Heart left ventricle (tissue), 16 donors: ENCODE results near the gene TMEM170A. TPM values are rescaled to one million over a fixed set of nuclear protein-coding genes. Genes with fewer than 3 reads are reported as not detected.

ENCODE experiments used
- ATAC-seq, 4 donors: fragments of 200-7000 bp; cut with Tn5 transposase; one replicate each; pipeline ENCODE4 v1.9.1; 2020 to 2022; ENCODE audit warnings: moderate library complexity in 4 of 4, mild to moderate bottlenecking in 3 of 4, moderate number of reproducible peaks in 1 of 4
- DNase-seq, 5 donors: peaks; one replicate each; pipeline ENCODE4 v3.0.0-alpha.2; 2020
- H3K27ac ChIP-seq, 12 donors: fragments of 200-600 bp; sonication (generic) in 4 of 12; one replicate each; pipeline versions ENCODE4 v1.5.0 to v1.8.0; 2016 to 2022; ENCODE audit warnings: mild to moderate bottlenecking in 2 of 12
- H3K27me3 ChIP-seq, 9 donors: fragments of 200-600 bp; sonication (generic) in 2 of 9; one replicate each; pipeline versions ENCODE4 v1.5.1 to v1.8.0; 2016 to 2022; ENCODE audit warnings: mild to moderate bottlenecking in 3 of 9
- H3K36me3 ChIP-seq, 9 donors: fragments of 200-600 bp; sonication (generic) in 2 of 9; one replicate each; pipeline versions ENCODE4 v1.5.0 to v1.8.0; 2018 to 2022; ENCODE audit warnings: mild to moderate bottlenecking in 2 of 9
- H3K4me1 ChIP-seq, 12 donors: fragments of 200-600 bp; sonication (generic) in 4 of 12; one replicate each; pipeline versions ENCODE4 v1.5.0 to v1.8.0; 2016 to 2022; ENCODE audit warnings: mild to moderate bottlenecking in 3 of 12
- H3K4me3 ChIP-seq, 12 donors: fragments of 200-600 bp; sonication (generic) in 4 of 12; one replicate each; pipeline versions ENCODE4 v1.5.0 to v1.8.0; 2017 to 2022; ENCODE audit warnings: mild to moderate bottlenecking in 9 of 12, moderate library complexity in 4 of 12
- H3K9me3 ChIP-seq, 12 donors: fragments of 200-600 bp; sonication (generic) in 4 of 12; one replicate each; pipeline versions ENCODE4 v1.5.0 to v1.8.0; 2016 to 2022; ENCODE audit warnings: mild to moderate bottlenecking in 1 of 12
- POLR2A ChIP-seq, 2 donors: fragments of 450-650 bp; IDR thresholded peaks; one replicate each; pipeline ENCODE4 v1.6.1; 2017; ENCODE audit warnings: antibody characterized with exemption in 2 of 2, mild to moderate bottlenecking in 2 of 2, moderate library complexity in 2 of 2
- WGBS, 4 donors: extraction: QIAGEN DNeasy Blood & Tissue Kit in 2 of 4; methylation state at CpG; one replicate each; pipeline versions ENCODE4 v1.1.5 to v1.1.7; 2013 to 2018; 5-methylcytosine and 5-hydroxymethylcytosine counted together
- intact Hi-C, 10 donors: fragments of 100-400 bp; cut with DNase I; formaldehyde crosslinking; loops; one replicate each; pipeline versions ENCODE4 v1.11.1 to v1.14.2; 2022
- polyA plus RNA-seq, 2 donors: library from polyadenylated mRNA; stranded (reverse); fragments of 200-250 nt; gene quantifications; one replicate each; pipeline ENCODE4 v1.2.3, GENCODE V29; 2013
- total RNA-seq, 9 donors: library from RNA; depleted of rRNA in 2 of 9; stranded (reverse); fragments of >200 nt in 2 of 9; fragmentation: NEBNext Ultra II Directional in 3 of 9; extraction: Animal tissue kit (Norgen Biotek cat#: 25700) in 3 of 9; gene quantifications; one replicate each; pipeline versions ENCODE4 v1.1.0 to v1.2.4, GENCODE V29; 2016 to 2023
- TF ChIP-seq, protein P1 (sequence below), 12 donors: fragments of 200-600 bp; sonication (generic) in 4 of 12; IDR thresholded peaks; one replicate each; pipeline versions ENCODE4 v1.5.0 to v1.8.0; 2018 to 2022; ENCODE audit warnings: antibody characterized with exemption in 12 of 12, mild to moderate bottlenecking in 5 of 12
- donor health status: ischemic (EF 13 %, LVEDD 7.1; RV severe dilation, severe dysfunction).
- donor health status: healthy with polysubstance abuse.
- donor health status: DM: no; HTN: yes; CAD: no.
- donor health status: DM: no; HTN: no; CAD: no.
- donor health status: ischemic (EF 25% LVEDD 6.9; RV normal size, moderate dysfunction).
- donor health status: ischemic (EF 25% LVEDD 5.7; RV mildly dilated, moderate dysfunction).
- donor health status: healthy.
- donor health status: DM: yes; HTN: yes; CAD: no.
- donor health status: ischemic (EF 35%, LVEDD 5.7; RV mildly dilated, moderate dysfunction).
- donor health status: nonischemic (EF 11% LVEDD 7.7; RV severe dilation, severe dysfunction).
- donor health status: DM: yes; HTN: yes; CAD: no.
- donor health status: PGD.
- donor health status: ischemic (EF 29% LVEDD 5.4; RV normal size, mild dysfunction).
- donor health status: nonischemic (EF 23%, LVEDD 6.1; RV moderate dilation, normal function).

TMEM170A gene
- total and polyA plus RNA-seq, 11 donors: 4.3 to 14.6 (median 9.2) TPM

DNA sequence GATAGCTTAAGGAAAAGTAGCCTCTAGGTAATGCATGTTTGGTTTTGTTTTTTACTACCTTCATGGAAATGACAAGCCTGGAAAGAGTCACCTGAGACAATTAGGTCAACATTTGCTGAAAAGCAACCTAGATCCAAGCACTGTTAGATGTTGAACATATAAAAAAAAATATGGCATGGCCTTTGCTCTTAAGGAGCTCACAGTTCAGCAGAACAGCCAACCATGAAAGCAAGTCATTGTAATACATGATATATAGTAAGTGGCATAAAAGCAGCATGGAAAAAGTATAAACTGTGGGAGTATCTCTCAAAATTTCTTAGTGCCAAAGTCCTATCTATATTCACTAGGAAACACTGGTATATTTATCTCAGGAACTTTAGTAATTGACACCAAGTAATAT is 62.8 kb downstream of the TMEM170A start:
- intact Hi-C loops: loop anchor here (1.0 to 10.0 kb wide), 7 partner anchors 169 to 363 kb away; no protein-coding TSS in a partner anchor
- DNase-seq: no peak
- Histone ChIP-seq H3K4me1 (peaks cover 0 to 31% (median 20%) of the 10 kb centered on the region in 12 donors), H3K27me3 (no peaks in the 10 kb centered on the region), H3K27ac (peak overlapping the region; percentile 1 to 83 (median 66)), H3K36me3 (peaks cover 0 to 23% (median 14%) of the 10 kb centered on the region in 9 donors), H3K9me3 (no peaks in the 10 kb centered on the region), H3K4me3 (no peak overlapping the region)
- TF ChIP-seq, protein P1, sequence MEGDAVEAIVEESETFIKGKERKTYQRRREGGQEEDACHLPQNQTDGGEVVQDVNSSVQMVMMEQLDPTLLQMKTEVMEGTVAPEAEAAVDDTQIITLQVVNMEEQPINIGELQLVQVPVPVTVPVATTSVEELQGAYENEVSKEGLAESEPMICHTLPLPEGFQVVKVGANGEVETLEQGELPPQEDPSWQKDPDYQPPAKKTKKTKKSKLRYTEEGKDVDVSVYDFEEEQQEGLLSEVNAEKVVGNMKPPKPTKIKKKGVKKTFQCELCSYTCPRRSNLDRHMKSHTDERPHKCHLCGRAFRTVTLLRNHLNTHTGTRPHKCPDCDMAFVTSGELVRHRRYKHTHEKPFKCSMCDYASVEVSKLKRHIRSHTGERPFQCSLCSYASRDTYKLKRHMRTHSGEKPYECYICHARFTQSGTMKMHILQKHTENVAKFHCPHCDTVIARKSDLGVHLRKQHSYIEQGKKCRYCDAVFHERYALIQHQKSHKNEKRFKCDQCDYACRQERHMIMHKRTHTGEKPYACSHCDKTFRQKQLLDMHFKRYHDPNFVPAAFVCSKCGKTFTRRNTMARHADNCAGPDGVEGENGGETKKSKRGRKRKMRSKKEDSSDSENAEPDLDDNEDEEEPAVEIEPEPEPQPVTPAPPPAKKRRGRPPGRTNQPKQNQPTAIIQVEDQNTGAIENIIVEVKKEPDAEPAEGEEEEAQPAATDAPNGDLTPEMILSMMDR (IDR thresholded peaks at IDR 0.05): no peak
- TF ChIP-seq POLR2A (IDR thresholded peaks at IDR 0.05): no peak
- ATAC-seq: peak in 1 of 4 donors; percentile 6

DNA sequence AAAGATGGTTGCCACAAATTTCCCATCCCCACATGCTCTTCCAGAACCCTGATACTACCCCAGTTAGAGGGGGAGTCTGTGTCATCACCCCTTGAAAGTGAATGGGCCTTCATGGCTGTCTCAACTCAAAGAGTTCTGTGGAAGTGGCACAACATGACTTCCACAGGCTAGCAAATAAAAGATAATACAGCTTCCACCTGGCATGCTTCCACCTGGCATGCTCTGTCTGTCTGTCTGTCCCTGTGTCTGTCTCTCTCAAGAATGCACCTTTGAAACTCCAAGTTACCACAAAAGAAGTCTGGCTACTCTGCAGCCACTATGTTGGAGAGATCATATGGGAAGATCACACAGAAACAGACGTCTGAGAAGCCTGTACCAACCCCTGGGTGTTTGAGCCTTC is 66.2 kb downstream of the TMEM170A start:
- H3K4me3 ChIP-seq: no peak overlapping the region
- H3K27me3 ChIP-seq: no peaks in the 10 kb centered on the region
- TF ChIP-seq, protein P1 (IDR thresholded peaks at IDR 0.05): no peak
- TF ChIP-seq POLR2A (IDR thresholded peaks at IDR 0.05): no peak
- DNase-seq (no peak), ATAC-seq (peak in 1 of 4 donors; percentile 11)
- H3K4me1 ChIP-seq: peaks cover 0 to 29% (median 19%) of the 10 kb centered on the region in 12 donors
- no peak overlapping the region for H3K27ac ChIP-seq
- no peaks in the 10 kb centered on the region for H3K9me3 ChIP-seq
- intact Hi-C loops: no loop called here
- 50 to 73% (median 54%) methylated on average over 1 of the region's 1 CpG for WGBS, 4 donors
- H3K36me3 ChIP-seq: peaks cover 0 to 20% (median 15%) of the 10 kb centered on the region in 9 donors

DNA sequence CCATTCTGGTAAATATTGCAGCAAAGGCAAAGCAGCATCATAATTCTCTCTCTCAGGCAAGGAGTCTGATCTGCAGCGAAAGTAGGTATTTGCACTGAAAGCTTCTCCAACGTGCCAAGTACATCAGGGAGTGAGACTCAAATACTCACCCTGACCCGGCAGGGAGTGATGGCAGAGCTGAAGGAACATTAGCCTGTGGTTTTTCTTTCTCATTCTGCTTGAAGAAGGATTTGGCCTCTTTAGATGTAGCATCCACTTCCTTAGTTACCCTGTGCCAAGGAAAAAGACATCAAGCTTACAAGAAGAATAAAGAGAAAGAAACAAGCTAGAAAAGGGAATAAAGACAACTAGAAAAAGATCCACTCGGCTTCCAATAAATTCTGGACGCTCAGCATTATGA is 69.5 kb downstream of the TMEM170A start:
- Histone ChIP-seq H3K27ac (no peak overlapping the region), H3K4me3 (no peak overlapping the region), H3K27me3 (no peaks in the 10 kb centered on the region), H3K36me3 (peaks cover 0 to 54% (median 43%) of the 10 kb centered on the region in 9 donors), H3K4me1 (peaks cover 0 to 27% (median 8%) of the 10 kb centered on the region in 12 donors), H3K9me3 (no peaks in the 10 kb centered on the region)
- DNase-seq (no peak), ATAC-seq (no peak)
- TF ChIP-seq, protein P1 (IDR thresholded peaks at IDR 0.05): no peak
- no peak for TF ChIP-seq POLR2A (IDR thresholded peaks at IDR 0.05)
- intact Hi-C loops: no loop called here
- 86 to 94% (median 91%) methylated on average over 5 of the region's 5 CpGs for WGBS, 4 donors

Other genes starting within 250 kb of the TMEM170A start
- gene CTRB1, start 245.7 kb downstream of the TMEM170A start, total RNA-seq: 1 to 10 TPM in 5 of 9 donors, not detected in 4; 2.0 to 3.7 (median 3.0) TPM
- gene CTRB1, start 245.7 kb downstream of the TMEM170A start, polyA plus RNA-seq: under 1 TPM in 1 of 2 donors, not detected in 1; 0.64 TPM
- gene BCAR1, start 213.1 kb downstream of the TMEM170A start, total RNA-seq: 100 to 1,000 TPM in 1 of 9 donors, 10 to 100 TPM in 8; 51.4 to 129 (median 72.0) TPM
- 10 to 100 TPM; 54.2 to 89.2 TPM for gene BCAR1, start 213.1 kb downstream of the TMEM170A start, polyA plus RNA-seq
- gene CFDP1, start 31.2 kb downstream of the TMEM170A start, total RNA-seq: 10 to 100 TPM; 17.7 to 31.2 (median 24.9) TPM
- 10 to 100 TPM; 36.3 to 60.6 TPM for gene CFDP1, start 31.2 kb downstream of the TMEM170A start, polyA plus RNA-seq
- gene CHST6, start 30.8 kb upstream of the TMEM170A start, total RNA-seq: 1 to 10 TPM in 3 of 9 donors, under 1 TPM in 6; 0.32 to 1.8 (median 0.88) TPM
- gene CHST6, start 30.8 kb upstream of the TMEM170A start, polyA plus RNA-seq: 1 to 10 TPM in 1 of 2 donors, under 1 TPM in 1; 0.46 to 1.1 TPM
- gene CHST5, start 71.4 kb upstream of the TMEM170A start, total RNA-seq: under 1 TPM in 6 of 9 donors, not detected in 3; 0.15 to 0.96 (median 0.44) TPM
- under 1 TPM; 0.18 to 0.61 TPM for gene CHST5, start 71.4 kb upstream of the TMEM170A start, polyA plus RNA-seq
- gene TMEM231, start 91.6 kb upstream of the TMEM170A start, total RNA-seq: 1 to 10 TPM; 4.4 to 9.1 (median 7.1) TPM
- gene TMEM231, start 91.6 kb upstream of the TMEM170A start, polyA plus RNA-seq: 1 to 10 TPM; 1.7 to 8.0 TPM
- gene GABARAPL2, start 101.7 kb upstream of the TMEM170A start, total RNA-seq: 100 to 1,000 TPM; 145 to 256 (median 210) TPM
- gene GABARAPL2, start 101.7 kb upstream of the TMEM170A start, polyA plus RNA-seq: 100 to 1,000 TPM; 141 to 235 TPM
- 10 to 100 TPM; 16.8 to 37.5 (median 24.1) TPM for gene ADAT1, start 158.6 kb upstream of the TMEM170A start, total RNA-seq
- 10 to 100 TPM in 1 of 2 donors, 1 to 10 TPM in 1; 8.0 to 15.3 TPM for gene ADAT1, start 158.6 kb upstream of the TMEM170A start, polyA plus RNA-seq
- 100 to 1,000 TPM; 111 to 152 (median 129) TPM for gene KARS1, start 183.0 kb upstream of the TMEM170A start, total RNA-seq
- gene KARS1, start 183.0 kb upstream of the TMEM170A start, polyA plus RNA-seq: 100 to 1,000 TPM in 1 of 2 donors, 10 to 100 TPM in 1; 93.2 to 154 TPM
- 10 to 100 TPM; 57.0 to 76.7 (median 73.1) TPM for gene TERF2IP, start 183.1 kb upstream of the TMEM170A start, total RNA-seq
- gene TERF2IP, start 183.1 kb upstream of the TMEM170A start, polyA plus RNA-seq: 10 to 100 TPM; 52.0 to 79.2 TPM
- gene CPHXL2, start 212.3 kb upstream of the TMEM170A start, total RNA-seq: not detected
- not detected for gene CPHXL2, start 212.3 kb upstream of the TMEM170A start, polyA plus RNA-seq
- gene DUXB, start 236.8 kb upstream of the TMEM170A start, total RNA-seq: not detected
- gene DUXB, start 236.8 kb upstream of the TMEM170A start, polyA plus RNA-seq: not detected